OCI-LY7 (cell line): ENCODE results near the gene SYCP3. TPM values are rescaled to one million over a fixed set of nuclear protein-coding genes. Genes with fewer than 3 reads are reported as not detected.
A peak's percentile ranks its signal among the peaks of the same experiment; 100 is the strongest.

Source experiments
- BruUV-seq: library from RNA; stranded (reverse); fragments of 400-500 nt; replicated peaks from 2 replicates; lab custom pipeline; 2021; lab: Mats Ljungman, UMichigan
- CTCF ChIA-PET: fragments of 300-600 bp; sonication (Branson Sonifier 250); formaldehyde crosslinking; loops from one replicate; lab custom pipeline; 2022; ENCODE audit warnings: antibody characterized with exemption; ENCODE audit not compliant: unreplicated experiment; lab: Charles Lee
- POLR2A ChIA-PET: fragments of 300-600 bp; sonication (Branson Sonifier 250); formaldehyde crosslinking; loops from one replicate; lab custom pipeline; 2022; ENCODE audit warnings: antibody characterized with exemption; lab: Charles Lee
- DNase-seq: peaks from one replicate; pipeline ENCODE4 v3.0.0-alpha.2; 2015; ENCODE audit warnings: low spot score
- H2AFZ ChIP-seq: fragments of 200-600 bp; sonication (generic), shearing (Covaris generic); 2 replicates; pipeline ENCODE4 v1.6.1; 2014; ENCODE audit warnings: mild to moderate bottlenecking, antibody characterized with exemption, low read length, moderate library complexity
- H3K27ac ChIP-seq: fragments of 200-600 bp; sonication (generic); 2 replicates; pipeline ENCODE4 v1.5.1; 2014; ENCODE audit warnings: mixed run types, low read depth, mild to moderate bottlenecking, moderate library complexity, low read length, inconsistent platforms; ENCODE audit not compliant: poor library complexity, severe bottlenecking
- H3K36me3 ChIP-seq: fragments of 200-600 bp; sonication (generic); 2 replicates; pipeline ENCODE4 v1.6.1; 2014; ENCODE audit warnings: mild to moderate bottlenecking, antibody characterized with exemption, low read length, moderate library complexity, mixed read lengths; ENCODE audit not compliant: insufficient read depth
- H3K4me1 ChIP-seq: fragments of 200-600 bp; sonication (generic); 2 replicates; pipeline ENCODE4 v1.5.1; 2014; ENCODE audit warnings: mild to moderate bottlenecking, low read length; ENCODE audit not compliant: insufficient read depth, poor library complexity, severe bottlenecking
- H3K4me2 ChIP-seq: fragments of 200-600 bp; sonication (generic); 2 replicates; pipeline ENCODE4 v1.6.1; 2014; ENCODE audit warnings: mild to moderate bottlenecking, low read length
- H3K4me3 ChIP-seq: fragments of 200-600 bp; sonication (generic); 2 replicates; pipeline ENCODE4 v1.5.1; 2014; ENCODE audit warnings: mild to moderate bottlenecking, low read depth, low read length; ENCODE audit not compliant: poor library complexity, severe bottlenecking
- H3K79me2 ChIP-seq: fragments of 200-600 bp; sonication (generic); 2 replicates; pipeline ENCODE4 v1.6.1; 2016; ENCODE audit warnings: low read depth, mild to moderate bottlenecking, low read length, moderate library complexity, mixed read lengths; ENCODE audit not compliant: insufficient read depth
- H3K9me2 ChIP-seq: fragments of 200-600 bp; sonication (generic); 2 replicates; pipeline ENCODE4 v1.6.1; 2016; ENCODE audit warnings: mild to moderate bottlenecking, low read length, mixed read lengths; ENCODE audit not compliant: insufficient read depth
- H3K9me3 ChIP-seq: fragments of 200-600 bp; sonication (generic); 2 replicates; pipeline ENCODE4 v1.6.1; 2014; ENCODE audit warnings: mild to moderate bottlenecking, mixed run types, low read length, mixed read lengths
- H4K20me1 ChIP-seq: fragments of 200-600 bp; sonication (generic); 2 replicates; pipeline ENCODE4 v1.6.1; 2014; ENCODE audit warnings: mild to moderate bottlenecking, antibody characterized with exemption, low read length, moderate library complexity, mixed read lengths; ENCODE audit not compliant: insufficient read depth
- EZH2phosphoT487 ChIP-seq: fragments of 200-600 bp; sonication (generic); IDR thresholded peaks from 2 replicates; pipeline ENCODE4 v1.6.1; 2018; ENCODE audit warnings: low read depth, borderline replicate concordance, mild to moderate bottlenecking, mixed run types, antibody characterized with exemption, low read length, moderate library complexity, mixed read lengths
- intact Hi-C: fragments of 100-400 bp; cut with micrococcal nuclease; formaldehyde crosslinking; loops from one replicate; pipeline ENCODE4 v1.10.0; 2022; ENCODE audit not compliant: unreplicated experiment
- total RNA-seq, 2 experiments: library from RNA; depleted of rRNA in 1 of 2; stranded (reverse); fragments of >200 nt in 1 of 2; shearing (Covaris generic) in 1 of 2; gene quantifications; 2 replicates each; pipeline ENCODE4 v1.2.3, GENCODE V29; 2014 to 2022
- TF ChIP-seq, protein P1 (sequence below): fragments of 200-600 bp; sonication (generic); conservative IDR thresholded peaks from 2 replicates; pipeline ENCODE4 v1.5.1; 2014; ENCODE audit warnings: mild to moderate bottlenecking, antibody characterized with exemption, low read length, moderate library complexity, mixed read lengths

The SYCP3 gene
- total RNA-seq, 2 experiments from 2014 or later, result 0.13 to 0.36 TPM

DNA sequence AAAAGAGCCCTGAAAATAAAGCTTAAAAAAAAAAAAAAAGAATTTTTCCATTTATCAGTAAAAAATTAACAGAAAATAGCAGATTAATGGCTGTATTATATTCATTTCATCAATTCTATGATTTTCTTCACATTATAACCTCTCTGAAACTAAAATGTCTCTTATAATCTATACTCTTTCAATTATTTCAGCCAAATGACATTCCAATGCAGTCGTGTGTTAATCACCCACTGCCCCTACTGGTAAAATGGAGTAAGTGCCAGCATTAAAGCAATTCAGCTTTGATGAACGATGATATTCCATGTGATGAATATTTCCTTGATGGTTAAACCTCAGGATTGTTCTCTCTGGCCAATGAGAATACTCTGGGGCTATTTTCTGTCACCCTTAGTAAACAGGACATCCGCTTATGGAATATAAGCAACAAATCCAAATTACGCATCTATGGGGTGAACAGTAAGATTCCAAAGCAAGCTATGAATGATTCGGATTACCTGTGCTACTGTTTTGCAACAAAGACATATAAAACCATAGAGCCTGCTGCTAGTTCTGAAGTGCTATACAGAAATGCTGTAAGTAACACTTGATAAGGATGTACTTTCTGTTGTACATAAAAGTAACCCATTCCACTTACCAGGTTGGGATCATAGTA is 20.3 kb upstream of the SYCP3 start:
- POLR2A ChIA-PET, result interaction anchor here (0.8 to 2.2 kb wide), 8 partner anchors 9 to 85 kb away, joined by 3 to 11 read pairs (median 6); no protein-coding TSS in a partner anchor

DNA sequence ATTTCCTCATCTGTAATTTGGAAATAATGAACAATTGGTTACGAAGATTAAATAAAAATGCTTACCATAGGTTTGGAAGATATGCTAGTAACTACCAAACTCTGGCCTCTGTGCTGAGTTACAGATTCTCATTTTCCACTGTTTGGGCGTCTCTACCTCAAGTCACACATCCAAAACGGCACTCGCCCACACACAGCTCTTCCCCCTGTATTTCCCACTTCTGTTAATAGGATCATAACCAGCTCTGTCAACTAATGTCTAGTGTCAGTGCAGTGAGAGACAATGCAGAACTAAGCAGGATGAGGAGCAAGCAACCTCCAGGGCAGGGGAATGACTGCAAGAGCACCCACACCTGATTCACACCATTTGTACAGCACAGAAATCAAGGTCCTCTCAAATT is 10.9 kb upstream of the SYCP3 start:
- no peak overlapping the region for H3K4me2 ChIP-seq
- BruUV-seq, result no TSS peak
- no peaks in the 10 kb centered on the region for H3K9me2 ChIP-seq
- TF ChIP-seq, protein P1, sequence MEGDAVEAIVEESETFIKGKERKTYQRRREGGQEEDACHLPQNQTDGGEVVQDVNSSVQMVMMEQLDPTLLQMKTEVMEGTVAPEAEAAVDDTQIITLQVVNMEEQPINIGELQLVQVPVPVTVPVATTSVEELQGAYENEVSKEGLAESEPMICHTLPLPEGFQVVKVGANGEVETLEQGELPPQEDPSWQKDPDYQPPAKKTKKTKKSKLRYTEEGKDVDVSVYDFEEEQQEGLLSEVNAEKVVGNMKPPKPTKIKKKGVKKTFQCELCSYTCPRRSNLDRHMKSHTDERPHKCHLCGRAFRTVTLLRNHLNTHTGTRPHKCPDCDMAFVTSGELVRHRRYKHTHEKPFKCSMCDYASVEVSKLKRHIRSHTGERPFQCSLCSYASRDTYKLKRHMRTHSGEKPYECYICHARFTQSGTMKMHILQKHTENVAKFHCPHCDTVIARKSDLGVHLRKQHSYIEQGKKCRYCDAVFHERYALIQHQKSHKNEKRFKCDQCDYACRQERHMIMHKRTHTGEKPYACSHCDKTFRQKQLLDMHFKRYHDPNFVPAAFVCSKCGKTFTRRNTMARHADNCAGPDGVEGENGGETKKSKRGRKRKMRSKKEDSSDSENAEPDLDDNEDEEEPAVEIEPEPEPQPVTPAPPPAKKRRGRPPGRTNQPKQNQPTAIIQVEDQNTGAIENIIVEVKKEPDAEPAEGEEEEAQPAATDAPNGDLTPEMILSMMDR, result no peak
- no peak for TF ChIP-seq EZH2phosphoT487
- H3K4me1 ChIP-seq, result peaks cover 27% of the 10 kb centered on the region
- H3K9me3 ChIP-seq, result no peaks in the 10 kb centered on the region
- H3K36me3 ChIP-seq, result peaks cover 99% of the 10 kb centered on the region
- H3K4me3 ChIP-seq, result no peak overlapping the region
- intact Hi-C loops, result no loop called here
- POLR2A ChIA-PET, result no interaction called here
- H3K27ac ChIP-seq, result no peak overlapping the region
- no peaks in the 10 kb centered on the region for H3K79me2 ChIP-seq
- CTCF ChIA-PET, result no interaction called here
- no peak overlapping the region for H2AFZ ChIP-seq
- H4K20me1 ChIP-seq, result no peaks in the 10 kb centered on the region
- no peak for DNase-seq

More for the DNA sequence above, 20.3 kb upstream of the SYCP3 start:
- H2AFZ ChIP-seq, result no peak overlapping the region
- H3K4me1 ChIP-seq, result no peaks in the 10 kb centered on the region
- H3K4me2 ChIP-seq, result no peak overlapping the region
- H3K27ac ChIP-seq, result no peak overlapping the region
- no peaks in the 10 kb centered on the region for H3K79me2 ChIP-seq
- intact Hi-C loops, result loop anchor here (2.0 to 5.0 kb wide), 2 partner anchors 189 to 267 kb away; no protein-coding TSS in a partner anchor
- no TSS peak for BruUV-seq
- H3K9me3 ChIP-seq, result no peaks in the 10 kb centered on the region
- peak; percentile 62 for DNase-seq
- TF ChIP-seq EZH2phosphoT487, result no peak
- TF ChIP-seq, protein P1, result peak; percentile 94
- H4K20me1 ChIP-seq, result no peaks in the 10 kb centered on the region
- peaks cover 75% of the 10 kb centered on the region for H3K36me3 ChIP-seq
- H3K4me3 ChIP-seq, result no peak overlapping the region
- no peaks in the 10 kb centered on the region for H3K9me2 ChIP-seq
- CTCF ChIA-PET, result interaction anchor here (0.8 kb wide), 1 partner anchor 64 kb away, joined by 3 read pairs; no protein-coding TSS in a partner anchor

DNA sequence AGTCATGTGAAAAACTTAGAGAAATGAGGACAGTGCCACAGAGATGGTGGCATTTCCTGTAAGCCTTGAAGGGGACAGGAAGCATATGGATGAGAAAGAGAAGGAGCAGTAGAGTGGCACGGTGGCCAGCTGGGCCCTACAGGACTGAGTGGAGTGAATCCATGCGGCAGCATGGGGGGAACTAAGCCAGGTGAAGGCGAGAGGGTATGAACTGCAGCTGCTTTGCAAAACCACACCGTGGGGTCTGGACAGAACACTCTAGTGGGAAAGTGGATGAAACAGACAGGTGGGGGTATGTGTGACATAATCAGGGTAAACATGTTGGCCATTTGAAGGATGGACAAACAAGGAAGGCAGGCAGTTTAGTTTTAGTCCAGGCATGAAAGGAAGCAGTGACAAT is 10.4 kb upstream of the SYCP3 start:
- H3K4me3 ChIP-seq, result no peak overlapping the region

More for the DNA sequence above, 10.4 kb upstream of the SYCP3 start:
- Histone ChIP-seq H3K79me2 (no peaks in the 10 kb centered on the region), H4K20me1 (no peaks in the 10 kb centered on the region), H3K9me2 (no peaks in the 10 kb centered on the region), H2AFZ (no peak overlapping the region), H3K36me3 (peaks cover 99% of the 10 kb centered on the region), H3K4me1 (peaks cover 32% of the 10 kb centered on the region), H3K27ac (no peak overlapping the region), H3K9me3 (no peaks in the 10 kb centered on the region), H3K4me2 (no peak overlapping the region)
- ChIA-PET CTCF (no interaction called here), POLR2A (no interaction called here)
- no peak for TF ChIP-seq EZH2phosphoT487
- TF ChIP-seq, protein P1, result no peak
- intact Hi-C loops, result loop anchor here (10.0 kb wide), 1 partner anchor 185 kb away; no protein-coding TSS in a partner anchor
- DNase-seq, result no peak
- no TSS peak for BruUV-seq
